Colonic mucosa (tissue), 4 donors: ENCODE data around the gene C19orf81. TPM values are rescaled to one million over a fixed set of nuclear protein-coding genes. Genes with fewer than 3 reads are reported as not detected.

ENCODE experiments used
- DNase-seq: peaks from one replicate; pipeline ENCODE4 v3.0.0-alpha.2; 2020
- H3K27ac ChIP-seq: fragments of 200-600 bp; one replicate; pipeline ENCODE4 v1.8.0; 2021
- H3K27me3 ChIP-seq: fragments of 200-600 bp; one replicate; pipeline ENCODE4 v1.8.0; 2021
- H3K36me3 ChIP-seq: fragments of 200-600 bp; one replicate; pipeline ENCODE4 v1.8.0; 2021
- H3K4me1 ChIP-seq: fragments of 200-600 bp; one replicate; pipeline ENCODE4 v1.8.0; 2021; ENCODE audit warnings: mild to moderate bottlenecking
- H3K4me3 ChIP-seq: fragments of 200-600 bp; one replicate; pipeline ENCODE4 v1.8.0; 2021
- H3K9ac ChIP-seq, 2 donors: one replicate each; pipeline ENCODE4 v1.7.0; 2013; ENCODE audit warnings: control low read depth in 2 of 2, low read depth in 2 of 2, low read length in 2 of 2
- H3K9me3 ChIP-seq: fragments of 200-600 bp; one replicate; pipeline ENCODE4 v1.8.0; 2021
- CTCF ChIP-seq: fragments of 200-600 bp; IDR thresholded peaks from one replicate; pipeline ENCODE4 v1.8.0; 2022; ENCODE audit warnings: antibody characterized with exemption, mild to moderate bottlenecking
- intact Hi-C: fragments of 100-400 bp; cut with DNase I; formaldehyde crosslinking; loops from one replicate; pipeline ENCODE4 v1.14.1; 2022
- total RNA-seq, 2 donors: library from RNA; stranded (reverse); fragmentation: NEBNext Ultra II Directional in 1 of 2; extraction: Animal tissue kit (Norgen Biotek cat#: 25700) in 1 of 2; gene quantifications; one replicate each; pipeline ENCODE4 v1.2.1, GENCODE V29; 2021
- donor health status: healthy.
- donor health status: DM: no; HTN: no; CAD: no.
- donor health status: DM: no; HTN: no; CAD: no.

The C19orf81 gene
- total RNA-seq, 2 donors from 2014 or later, result not detected

- Histone ChIP-seq H3K27me3 (peaks cover 28% of the 10 kb centered on the region), H3K4me3 (no peak within 1 kb of the TSS), H3K27ac (no peak within 1 kb of the TSS)
Measured at GRCh38 chr19:50639121-50640112, 9.8 kb upstream of the C19orf81 start, which contains the start of gene SYT3. TSS of gene SYT3 (minus strand) at chr19:50639881. CDS start at chr19:50637411, 2,470 bp downstream.

GRCh38 chr19:50640368-50640767 is 8.9 kb upstream of the C19orf81 start:
- Histone ChIP-seq H3K4me1 (no peaks in the 10 kb centered on the region), H3K36me3 (no peaks in the 10 kb centered on the region), H3K4me3 (no peak overlapping the region), H3K27ac (no peak overlapping the region), H3K9ac (no peak overlapping the region), H3K27me3 (peaks cover 28% of the 10 kb centered on the region), H3K9me3 (no peaks in the 10 kb centered on the region)
- no peak for TF ChIP-seq CTCF
- intact Hi-C loops, result no loop called here
- DNase-seq, result no peak

More at GRCh38 chr19:50639121-50640112, 9.8 kb upstream of the C19orf81 start, which contains the start of gene SYT3:
- TF ChIP-seq CTCF, result no peak
- Histone ChIP-seq H3K36me3 (no peaks in the 10 kb centered on the region), H3K9me3 (no peaks in the 10 kb centered on the region), H3K4me1 (no peaks in the 10 kb centered on the region), H3K9ac (no peak within 1 kb of the TSS)
- no peak for DNase-seq
- intact Hi-C loops, result no loop called here

GRCh38 chr19:50644315-50644915 is 4.8 kb upstream of the C19orf81 start:
- no peaks in the 10 kb centered on the region for H3K9me3 ChIP-seq
- no peak overlapping the region for H3K27ac ChIP-seq
- no peaks in the 10 kb centered on the region for H3K4me1 ChIP-seq
- no peak overlapping the region for H3K9ac ChIP-seq
- no peak overlapping the region for H3K4me3 ChIP-seq
- no peak for TF ChIP-seq CTCF
- H3K36me3 ChIP-seq, result no peaks in the 10 kb centered on the region
- H3K27me3 ChIP-seq, result peaks cover 14% of the 10 kb centered on the region
- DNase-seq, result no peak
- intact Hi-C loops, result no loop called here

GRCh38 chr19:50645107-50645506 is 4.1 kb upstream of the C19orf81 start:
- DNase-seq, result no peak
- intact Hi-C loops, result no loop called here
- Histone ChIP-seq H3K27ac (no peak overlapping the region), H3K9me3 (no peaks in the 10 kb centered on the region), H3K27me3 (peaks cover 8% of the 10 kb centered on the region), H3K9ac (no peak overlapping the region), H3K4me3 (no peak overlapping the region), H3K4me1 (no peaks in the 10 kb centered on the region), H3K36me3 (no peaks in the 10 kb centered on the region)
- no peak for TF ChIP-seq CTCF

- H3K4me1 ChIP-seq, result no peaks in the 10 kb centered on the region
- no peak for TF ChIP-seq CTCF
- no peaks in the 10 kb centered on the region for H3K36me3 ChIP-seq
- no peaks in the 10 kb centered on the region for H3K27me3 ChIP-seq
- no peak for DNase-seq
- H3K27ac ChIP-seq, result no peak overlapping the region
- no peaks in the 10 kb centered on the region for H3K9me3 ChIP-seq
- H3K9ac ChIP-seq, result no peak overlapping the region
- intact Hi-C loops, result no loop called here
- no peak overlapping the region for H3K4me3 ChIP-seq
Measured at GRCh38 chr19:50646074-50646807, 3.0 kb upstream of the C19orf81 start.
